SU-DHL-6 (cell line): Measurements from ENCODE around the gene SLC25A39.
"Not testable (repeated sequence)": the region's sequence is repeated elsewhere in the genome, so short reads cannot be mapped to it uniquely, and the experiment has no call there.

Experiments used
- H2AFZ ChIP-seq: fragments of 200-600 bp; sonication (generic); 2 replicates; pipeline ENCODE4 v1.6.1; 2014; ENCODE audit warnings: low read depth, mild to moderate bottlenecking, moderate library complexity, mixed read lengths, antibody characterized with exemption, low read length; ENCODE audit not compliant: severe bottlenecking
- H3F3A ChIP-seq: fragments of 200-600 bp; shearing (Covaris generic); 2 replicates; pipeline ENCODE4 v1.6.0; 2016; ENCODE audit warnings: antibody characterized with exemption, mild to moderate bottlenecking; ENCODE audit not compliant: insufficient read depth
- H3K27ac ChIP-seq: fragments of 200-600 bp; sonication (generic); 2 replicates; pipeline ENCODE4 v1.5.1; 2016; ENCODE audit warnings: low read depth, mild to moderate bottlenecking, low read length, moderate library complexity, mixed read lengths
- H3K27me3 ChIP-seq: fragments of 200-600 bp; sonication (generic), shearing (Covaris generic); 2 replicates; pipeline ENCODE4 v1.6.0; 2014; ENCODE audit warnings: mild to moderate bottlenecking, low read length
- H3K36me3 ChIP-seq: fragments of 200-600 bp; sonication (generic); 2 replicates; pipeline ENCODE4 v1.6.1; 2014; ENCODE audit warnings: mild to moderate bottlenecking, low read length, mixed read lengths
- H3K4me2 ChIP-seq: fragments of 300-600, 200-600 bp; shearing (Covaris generic), sonication (generic); 2 replicates; pipeline ENCODE4 v1.6.0; 2014; ENCODE audit warnings: low read length, low read depth, mild to moderate bottlenecking; ENCODE audit not compliant: poor library complexity, severe bottlenecking
- H3K4me3 ChIP-seq: fragments of 200-600 bp; sonication (generic); 2 replicates; pipeline ENCODE4 v1.5.1; 2014; ENCODE audit warnings: antibody characterized with exemption, low read length, mild to moderate bottlenecking, mixed read lengths; ENCODE audit not compliant: insufficient read depth, poor library complexity, severe bottlenecking
- H3K79me2 ChIP-seq: fragments of 200-600 bp; sonication (generic); 2 replicates; pipeline ENCODE4 v1.6.1; 2014; ENCODE audit warnings: mild to moderate bottlenecking, low read length, moderate library complexity; ENCODE audit not compliant: insufficient read depth
- H3K9ac ChIP-seq: fragments of 200-600 bp; sonication (generic); 2 replicates; pipeline ENCODE4 v1.7.0; 2014; ENCODE audit warnings: mild to moderate bottlenecking, low read length
- H3K9me2 ChIP-seq: fragments of 200-600 bp; sonication (generic); replicated peaks from 2 replicates; pipeline ENCODE4 v1.6.1; 2014; ENCODE audit warnings: low read length; ENCODE audit not compliant: insufficient read depth
- H3K9me3 ChIP-seq: fragments of 200-600 bp; sonication (generic); 2 replicates; pipeline ENCODE4 v1.6.1; 2014; ENCODE audit warnings: low read length, mixed read lengths; ENCODE audit not compliant: insufficient read depth
- H4K20me1 ChIP-seq: fragments of 200-600 bp; sonication (generic); 2 replicates; pipeline ENCODE4 v1.6.1; 2014; ENCODE audit warnings: low read depth, mild to moderate bottlenecking, antibody characterized with exemption, low read length, moderate library complexity, mixed read lengths
- EZH2phosphoT487 ChIP-seq: fragments of 200-600 bp; sonication (generic), shearing (Covaris generic); conservative IDR thresholded peaks from 2 replicates; pipeline ENCODE4 v1.6.1; 2018; ENCODE audit warnings: mild to moderate bottlenecking, antibody characterized with exemption, low read length, moderate library complexity, mixed read lengths
- TF ChIP-seq, protein P1 (sequence below): fragments of 200-600 bp; sonication (generic); IDR thresholded peaks from one replicate; pipeline ENCODE4 v1.5.1; 2017; ENCODE audit warnings: antibody characterized with exemption, mild to moderate bottlenecking, low read length, moderate library complexity; ENCODE audit not compliant: insufficient read depth, poor library complexity, severe bottlenecking

Gene SLC25A39

GRCh38 chr17:44367231-44367979 lies 42.8 kb upstream of the SLC25A39 start:
- Histone ChIP-seq H2AFZ (no peak overlapping the region), H3K4me3 (no peak overlapping the region)
- TF ChIP-seq, protein P1, sequence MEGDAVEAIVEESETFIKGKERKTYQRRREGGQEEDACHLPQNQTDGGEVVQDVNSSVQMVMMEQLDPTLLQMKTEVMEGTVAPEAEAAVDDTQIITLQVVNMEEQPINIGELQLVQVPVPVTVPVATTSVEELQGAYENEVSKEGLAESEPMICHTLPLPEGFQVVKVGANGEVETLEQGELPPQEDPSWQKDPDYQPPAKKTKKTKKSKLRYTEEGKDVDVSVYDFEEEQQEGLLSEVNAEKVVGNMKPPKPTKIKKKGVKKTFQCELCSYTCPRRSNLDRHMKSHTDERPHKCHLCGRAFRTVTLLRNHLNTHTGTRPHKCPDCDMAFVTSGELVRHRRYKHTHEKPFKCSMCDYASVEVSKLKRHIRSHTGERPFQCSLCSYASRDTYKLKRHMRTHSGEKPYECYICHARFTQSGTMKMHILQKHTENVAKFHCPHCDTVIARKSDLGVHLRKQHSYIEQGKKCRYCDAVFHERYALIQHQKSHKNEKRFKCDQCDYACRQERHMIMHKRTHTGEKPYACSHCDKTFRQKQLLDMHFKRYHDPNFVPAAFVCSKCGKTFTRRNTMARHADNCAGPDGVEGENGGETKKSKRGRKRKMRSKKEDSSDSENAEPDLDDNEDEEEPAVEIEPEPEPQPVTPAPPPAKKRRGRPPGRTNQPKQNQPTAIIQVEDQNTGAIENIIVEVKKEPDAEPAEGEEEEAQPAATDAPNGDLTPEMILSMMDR: no peak
- no peak for TF ChIP-seq EZH2phosphoT487

GRCh38 chr17:44365051-44365450 lies 40.4 kb upstream of the SLC25A39 start:
- not testable (repeated sequence) for H3K9me2 ChIP-seq, H3K9ac ChIP-seq, H3K9me3 ChIP-seq, H3K36me3 ChIP-seq, H3K79me2 ChIP-seq, H3K4me3 ChIP-seq, H3K27me3 ChIP-seq, H3K4me2 ChIP-seq, H4K20me1 ChIP-seq, H3K27ac ChIP-seq, H3F3A ChIP-seq, H2AFZ ChIP-seq

More at GRCh38 chr17:44367231-44367979, 42.8 kb upstream of the SLC25A39 start:
- Histone ChIP-seq H3F3A (no peaks in the 10 kb centered on the region), H4K20me1 (no peaks in the 10 kb centered on the region), H3K9me2 (no peaks in the 10 kb centered on the region), H3K4me2 (no peak overlapping the region), H3K27ac (no peak overlapping the region), H3K9me3 (no peaks in the 10 kb centered on the region), H3K9ac (no peak overlapping the region), H3K36me3 (no peaks in the 10 kb centered on the region), H3K79me2 (no peaks in the 10 kb centered on the region), H3K27me3 (no peaks in the 10 kb centered on the region)

DNA sequence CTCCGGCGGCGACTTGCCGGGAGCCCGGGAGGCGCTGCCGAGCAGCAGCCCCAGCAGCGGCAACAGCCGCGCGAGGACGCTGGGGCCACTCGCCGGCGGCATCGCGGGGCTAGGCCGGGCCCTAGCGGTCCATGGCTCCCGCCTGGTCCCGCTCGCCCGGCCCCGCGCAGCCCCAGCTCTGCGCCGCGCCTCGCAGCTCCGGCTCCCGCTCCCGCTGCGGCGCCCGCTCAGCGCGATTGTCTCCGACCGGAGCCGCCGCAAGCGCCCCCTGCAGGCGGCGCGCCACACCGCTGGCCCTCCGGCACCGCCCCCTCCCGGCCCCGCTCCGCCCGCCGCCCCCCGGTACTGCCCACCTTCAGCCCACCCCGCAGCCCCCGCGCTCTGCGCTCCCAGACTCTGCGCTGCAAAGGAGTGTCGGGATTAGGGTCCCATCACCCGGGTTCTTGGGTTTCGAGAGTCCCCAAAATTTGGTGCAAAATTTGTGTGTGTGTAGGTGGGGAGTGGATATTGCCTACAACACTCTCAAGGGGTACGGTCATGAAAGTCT lies 39.1 kb upstream of the SLC25A39 start, which contains the start of gene FAM171A2:
TSS of gene FAM171A2 (minus strand) at position 241 of the 547 bp plus-strand sequence. CDS start at position 102, 139 bp downstream.
- TF ChIP-seq, protein P1: peak; percentile 59
- no peak for TF ChIP-seq EZH2phosphoT487
- H3K9ac ChIP-seq: peak within 1 kb of the TSS; percentile 63
- no peaks in the 10 kb centered on the region for H3F3A ChIP-seq
- no peaks in the 10 kb centered on the region for H3K79me2 ChIP-seq
- peak within 1 kb of the TSS; percentile 95 for H3K4me2 ChIP-seq
- H3K4me3 ChIP-seq: peak within 1 kb of the TSS; percentile 60
- H2AFZ ChIP-seq: peak within 1 kb of the TSS; percentile 97
- no peaks in the 10 kb centered on the region for H3K27me3 ChIP-seq
- no peaks in the 10 kb centered on the region for H3K36me3 ChIP-seq
- H3K9me2 ChIP-seq: no peaks in the 10 kb centered on the region
- no peak within 1 kb of the TSS for H3K27ac ChIP-seq
- H3K9me3 ChIP-seq: no peaks in the 10 kb centered on the region
- no peaks in the 10 kb centered on the region for H4K20me1 ChIP-seq
